ENCODE results near the gene SNUPN.

Gene SNUPN

GRCh38 chr15:75654201-75654907 lies 28.8 kb upstream of the SNUPN start:
- no peak for DNase-seq (ENCODE audit: low read depth)

GRCh38 chr15:75653347-75653913 lies 27.9 kb upstream of the SNUPN start:
- no peak for DNase-seq (ENCODE audit: low read depth)

GRCh38 chr15:75651810-75652543 lies 26.5 kb upstream of the SNUPN start:
- no peak for DNase-seq (ENCODE audit: low read depth)

- no peak for DNase-seq (ENCODE audit: low read depth)
Observed at GRCh38 chr15:75650908-75651809, 25.6 kb upstream of the SNUPN start.

- DNase-seq (ENCODE audit: low read depth) = no peak
Observed at GRCh38 chr15:75649848-75650247, 24.3 kb upstream of the SNUPN start.

- no peak for DNase-seq (ENCODE audit: low read depth)
Observed at GRCh38 chr15:75649045-75649761, 23.7 kb upstream of the SNUPN start.

GRCh38 chr15:75648156-75649000 lies 22.9 kb upstream of the SNUPN start:
- DNase-seq (ENCODE audit: low read depth) = peak; percentile 51

GRCh38 chr15:75647370-75648155 lies 22.0 kb upstream of the SNUPN start, which contains the start of gene SNX33:
Gene SNX33, plus strand, starts transcription at chr15:75647912. Its CDS starts 1,191 bp downstream, at chr15:75649103.
- peak; percentile 91 for DNase-seq (ENCODE audit: low read depth)

- DNase-seq (ENCODE audit: low read depth) = no peak
Observed at GRCh38 chr15:75646944-75647364, 21.4 kb upstream of the SNUPN start.

- no peak for DNase-seq (ENCODE audit: low read depth)
Observed at GRCh38 chr15:75646112-75646943, 20.8 kb upstream of the SNUPN start.

- no peak for DNase-seq (ENCODE audit: low read depth)
Observed at GRCh38 chr15:75644376-75644775, 18.9 kb upstream of the SNUPN start.

GRCh38 chr15:75641603-75642002 lies 16.1 kb upstream of the SNUPN start:
- DNase-seq (ENCODE audit: low read depth) = no peak

GRCh38 chr15:75641179-75641503 lies 15.6 kb upstream of the SNUPN start:
- DNase-seq (ENCODE audit: low read depth) = no peak

GRCh38 chr15:75640483-75641178 lies 15.1 kb upstream of the SNUPN start:
- peak; percentile 47 for DNase-seq (ENCODE audit: low read depth)

GRCh38 chr15:75639709-75640482 lies 14.4 kb upstream of the SNUPN start, which contains the start of gene IMP3:
Gene IMP3, minus strand, starts transcription at chr15:75640224. Its CDS starts 56 bp downstream, at chr15:75640168.
- peak; percentile 95 for DNase-seq (ENCODE audit: low read depth)

GRCh38 chr15:75639191-75639708 lies 13.7 kb upstream of the SNUPN start:
- DNase-seq (ENCODE audit: low read depth) = no peak

Measured in fibroblast of gingiva (primary cell).